H1 (cell line): Measurements from ENCODE around the gene NAA60. TPM values are rescaled to one million over a fixed set of nuclear protein-coding genes. Genes with fewer than 3 reads are reported as not detected.

ENCODE experiments used
- CTCF ChIA-PET: fragments of 300-600 bp; sonication (Branson Sonifier 250); formaldehyde crosslinking; loops from one replicate; lab custom pipeline; 2021; ENCODE audit not compliant: partially characterized antibody; lab: Charles Lee
- POLR2A ChIA-PET: fragments of 300-600 bp; sonication (Branson Sonifier 250); formaldehyde crosslinking; loops from one replicate; lab custom pipeline; 2021; ENCODE audit warnings: inconsistent platforms; ENCODE audit not compliant: partially characterized antibody; lab: Charles Lee
- DNase-seq, 2 experiments: peaks; one replicate each; pipeline versions ENCODE4 v3.0.0 to v3.0.0-alpha.2; 2010 to 2022; ENCODE audit warnings: low spot score in 2 of 2, low read depth in 1 of 2, mixed read lengths in 1 of 2
- FAIRE-seq: peaks from 2 replicates; lab custom pipeline; 2011; peaks lifted over from hg19 to GRCh38; lab: Jason Lieb, UNC
- H2AFZ ChIP-seq: 2 replicates; pipeline ENCODE4 v1.8.1; 2012; ENCODE audit warnings: low read length, inconsistent platforms
- H2AK5ac ChIP-seq: 2 replicates; pipeline ENCODE4 v1.6.1; 2013; ENCODE audit warnings: low read depth, low read length
- H2BK120ac ChIP-seq: replicated peaks from 2 replicates; pipeline ENCODE3; 2013; ENCODE audit warnings: low read depth, low read length, inconsistent platforms
- H2BK12ac ChIP-seq: 2 replicates; pipeline ENCODE4 v1.6.1; 2013; ENCODE audit warnings: low read depth, low read length
- H2BK15ac ChIP-seq: 2 replicates; pipeline ENCODE4 v1.6.1; 2013; ENCODE audit warnings: low read length
- H2BK20ac ChIP-seq: 2 replicates; pipeline ENCODE4 v1.6.1; 2013; ENCODE audit warnings: low read length
- H2BK5ac ChIP-seq: 2 replicates; pipeline ENCODE4 v1.6.1; 2013; ENCODE audit warnings: low read depth, low read length
- H3K14ac ChIP-seq: 2 replicates; pipeline ENCODE4 v1.6.1; 2013; ENCODE audit warnings: inconsistent platforms; ENCODE audit not compliant: insufficient read length
- H3K18ac ChIP-seq: 2 replicates; pipeline ENCODE4 v1.6.1; 2013; ENCODE audit warnings: low read length; ENCODE audit errors: extremely low read depth
- H3K23ac ChIP-seq: 2 replicates; pipeline ENCODE4 v1.6.1; 2013; ENCODE audit warnings: inconsistent platforms; ENCODE audit not compliant: insufficient read length
- H3K23me2 ChIP-seq: 2 replicates; pipeline ENCODE4 v1.6.1; 2013; ENCODE audit warnings: low read depth, low read length
- H3K27ac ChIP-seq: 2 replicates; pipeline ENCODE4 v1.6.1; 2011; ENCODE audit warnings: low read depth, low read length, inconsistent platforms
- H3K27me3 ChIP-seq, 4 experiments: replicated peaks in 1 of 4; 1 replicate in 1 of 4; 2 replicates in 3 of 4; pipeline versions ENCODE4 v1.6.1 to v1.8.1; 2011 to 2013; ENCODE audit warnings: low read length in 3 of 4, mild to moderate bottlenecking in 3 of 4, inconsistent platforms in 2 of 4, mixed read lengths in 2 of 4, moderate library complexity in 1 of 4; ENCODE audit not compliant: control insufficient read depth in 3 of 4, insufficient read depth in 3 of 4; ENCODE audit errors: extremely low read depth in 1 of 4
- H3K36me3 ChIP-seq, 4 experiments: 2 replicates each; pipeline versions ENCODE4 v1.6.1 to v1.8.1; 2011 to 2013; ENCODE audit warnings: mild to moderate bottlenecking in 4 of 4, low read length in 3 of 4, moderate library complexity in 2 of 4, control low read depth in 1 of 4, inconsistent platforms in 1 of 4; ENCODE audit not compliant: insufficient read depth in 4 of 4, control insufficient read depth in 2 of 4
- H3K4ac ChIP-seq: replicated peaks from 2 replicates; pipeline ENCODE3; 2013; ENCODE audit warnings: low read length, low read depth, mixed read lengths, inconsistent platforms; ENCODE audit not compliant: insufficient read length
- H3K4me1 ChIP-seq, 4 experiments: replicated peaks in 1 of 4; 1 replicate in 1 of 4; 2 replicates in 3 of 4; pipeline versions ENCODE4 v1.6.1 to v1.8.1; 2011 to 2013; ENCODE audit warnings: low read length in 3 of 4, inconsistent platforms in 2 of 4, mixed read lengths in 1 of 4; ENCODE audit not compliant: insufficient read depth in 4 of 4, control insufficient read depth in 3 of 4
- H3K4me2 ChIP-seq, 2 experiments: 2 replicates each; pipeline versions ENCODE4 v1.6.1 to v1.8.1; 2011 to 2013; ENCODE audit warnings: low read depth in 2 of 2, low read length in 2 of 2, control low read depth in 1 of 2, inconsistent platforms in 1 of 2, mild to moderate bottlenecking in 1 of 2; ENCODE audit not compliant: insufficient read depth in 1 of 2
- H3K4me3 ChIP-seq, 4 experiments: fragments of 200-600, 300-600 bp in 1 of 4; sonication (generic), shearing (Covaris generic), sonication (Bioruptor Twin) in 1 of 4; 2 replicates each; pipeline versions ENCODE4 v1.5.1 to v1.8.1; 2011 to 2016; ENCODE audit warnings: low read length in 4 of 4, low read depth in 3 of 4, control low read depth in 2 of 4, inconsistent platforms in 2 of 4, mild to moderate bottlenecking in 2 of 4, mixed read lengths in 1 of 4, moderate library complexity in 1 of 4; ENCODE audit not compliant: insufficient read depth in 2 of 4; ENCODE audit errors: extremely low read depth in 1 of 4
- H3K56ac ChIP-seq: replicated peaks from 2 replicates; pipeline ENCODE3; 2013; ENCODE audit warnings: low read depth, mild to moderate bottlenecking, mixed read lengths, low read length, inconsistent platforms; ENCODE audit not compliant: insufficient read length
- H3K79me1 ChIP-seq: 2 replicates; pipeline ENCODE4 v1.6.1; 2013; ENCODE audit warnings: low read depth, low read length, control low read depth
- H3K79me2 ChIP-seq, 2 experiments: 2 replicates each; pipeline versions ENCODE4 v1.6.1 to v1.8.1; 2012 to 2013; ENCODE audit warnings: low read length in 2 of 2, mild to moderate bottlenecking in 2 of 2, inconsistent platforms in 1 of 2; ENCODE audit not compliant: insufficient read depth in 2 of 2, control insufficient read depth in 1 of 2
- H3K9ac ChIP-seq, 4 experiments: replicated peaks in 1 of 4; 1 replicate in 1 of 4; 2 replicates in 3 of 4; pipeline versions ENCODE4 v1.6.1 to v1.8.1; 2011 to 2013; ENCODE audit warnings: low read depth in 3 of 4, low read length in 3 of 4, control low read depth in 2 of 4, mild to moderate bottlenecking in 2 of 4, moderate library complexity in 2 of 4, inconsistent platforms in 1 of 4; ENCODE audit errors: extremely low read depth in 1 of 4
- H3K9me3 ChIP-seq, 2 experiments: 2 replicates each; pipeline versions ENCODE4 v1.6.1 to v1.8.1; 2012 to 2013; ENCODE audit warnings: mild to moderate bottlenecking in 2 of 2, moderate library complexity in 2 of 2, control low read depth in 1 of 2, inconsistent platforms in 1 of 2, low read depth in 1 of 2, low read length in 1 of 2, mixed read lengths in 1 of 2; ENCODE audit not compliant: insufficient read depth in 2 of 2
- H4K20me1 ChIP-seq, 2 experiments: replicated peaks in 1 of 2; 2 replicates each; pipeline versions ENCODE3 to v1.8.1; 2011 to 2013; ENCODE audit warnings: inconsistent platforms in 2 of 2, low read length in 2 of 2, mild to moderate bottlenecking in 1 of 2; ENCODE audit not compliant: insufficient read depth in 2 of 2, control insufficient read depth in 1 of 2
- H4K5ac ChIP-seq: 2 replicates; pipeline ENCODE4 v1.6.1; 2013; ENCODE audit warnings: low read length, low read depth, mixed read lengths, inconsistent platforms; ENCODE audit not compliant: insufficient read length
- H4K8ac ChIP-seq: 2 replicates; pipeline ENCODE4 v1.8.0; 2013; ENCODE audit warnings: mild to moderate bottlenecking, moderate library complexity, low read length, inconsistent platforms; ENCODE audit not compliant: insufficient read depth; ENCODE audit errors: extremely low read depth
- H4K91ac ChIP-seq: replicated peaks from 2 replicates; pipeline ENCODE3; 2013; ENCODE audit warnings: low read length, mixed read lengths, inconsistent platforms; ENCODE audit not compliant: insufficient read length
- CHD1 ChIP-seq: IDR thresholded peaks from 2 replicates; pipeline ENCODE4 v1.6.1; 2012; ENCODE audit warnings: low read depth, low read length, improper control_type of control experiment
- CREB1 ChIP-seq: IDR thresholded peaks from 2 replicates; pipeline ENCODE4 v1.6.1; 2012; ENCODE audit warnings: inconsistent platforms
- JUND ChIP-seq: IDR thresholded peaks from 2 replicates; pipeline ENCODE4 v1.6.1; 2011; ENCODE audit warnings: mild to moderate bottlenecking, improper control_type of control experiment, low read length
- SP1 ChIP-seq: IDR thresholded peaks from 2 replicates; pipeline ENCODE4 v1.6.1; 2011; ENCODE audit warnings: low read depth, low read length
- WGBS, 2 experiments: shearing (Covaris generic) in 1 of 2; methylation state at CpG; one replicate each; pipeline versions ENCODE4 v1.1.6 to v1.1.7; 2013 to 2015; ENCODE audit warnings: low lambda C conversion rate in 2 of 2, mixed read lengths in 2 of 2, inconsistent platforms in 1 of 2, low coverage in 1 of 2, missing lambda C conversion rate in 1 of 2; ENCODE audit not compliant: insufficient replicate concordance in 2 of 2, insufficient coverage in 1 of 2, insufficient read length in 1 of 2; ENCODE audit errors: extremely low coverage in 1 of 2, missing lambda C conversion rate in 1 of 2; 5-methylcytosine and 5-hydroxymethylcytosine counted together
- polyA plus RNA-seq, 7 experiments: library from polyadenylated mRNA; depleted of rRNA in 3 of 7; stranded (reverse) in 5 of 7; unstranded in 2 of 7; fragments of >200 nt in 5 of 7; fragments of 200-250 nt in 2 of 7; gene quantifications; 1 replicate in 5 of 7; 2 replicates in 1 of 7; 4 replicates in 1 of 7; pipeline versions ENCODE4 v1.2.1 to v1.2.3, GENCODE V29; 2011 to 2013; ENCODE audit warnings: missing spikeins in 2 of 7, mixed read lengths in 2 of 7
- total RNA-seq: library from RNA; stranded (reverse); fragmentation: NEBNext Ultra II Directional; extraction: Animal tissue kit (Norgen Biotek cat#: 25700); gene quantifications from 2 replicates; pipeline ENCODE4 v1.2.1, GENCODE V29; 2021

The NAA60 gene
- total and polyA plus RNA-seq, 2 of the 8 experiments (the other 6 are each of a cell fraction or from before 2014, with no cell fraction given) = 34.1 to 47.6 TPM

GRCh38 chr16:3400446-3400778 is 43.1 kb upstream of the NAA60 start:
- ChIA-PET CTCF (interaction anchor here (0.5 kb wide), 1 partner anchor 55 kb away, joined by 3 read pairs; no protein-coding TSS in a partner anchor), POLR2A (interaction anchor here (0.6 to 3.1 kb wide), 10 partner anchors 10 to 145 kb away, joined by 3 to 14 read pairs (median 3); partner anchors contain the start of genes NAA60 and ZNF597)
- H3K23ac ChIP-seq = no peak overlapping the region
- peaks cover 0 to 2% (median 0%) of the 10 kb centered on the region in 4 experiments; a peak in 2 of 7 replicates for H3K4me1 ChIP-seq
- H3K9me3 ChIP-seq = peaks cover 8 to 18% of the 10 kb centered on the region in 2 experiments; a peak in 3 of 4 replicates
- TF ChIP-seq CREB1 = no peak
- no peak for TF ChIP-seq JUND
- no peak for TF ChIP-seq SP1
- TF ChIP-seq CHD1 = no peak
- no peak overlapping the region for H2BK20ac ChIP-seq
- H3K4ac ChIP-seq = peak overlapping the region; percentile 97
- H2AFZ ChIP-seq = peak overlapping the region; percentile 13; the same call in 1 of the 2 replicates
- H3K4me3 ChIP-seq = peak overlapping the region; percentile 86 to 89 (median 87)
- 2% methylated on average over 18 of the region's 18 CpGs; no CpG with 5 or more reads in 1 of the 2 experiments for WGBS, 2 experiments
- no peaks in the 10 kb centered on the region for H4K20me1 ChIP-seq
- no peak overlapping the region for H4K91ac ChIP-seq
- H3K14ac ChIP-seq = no peak overlapping the region
- no peak overlapping the region for H3K18ac ChIP-seq
- H3K27ac ChIP-seq = no peak overlapping the region
- H4K8ac ChIP-seq = peak overlapping the region; percentile 53; the same call in 1 of the 2 replicates
- DNase-seq = no peak
- H2BK120ac ChIP-seq = no peak overlapping the region
- H3K79me1 ChIP-seq = peaks cover 2% of the 10 kb centered on the region
- H3K36me3 ChIP-seq = peaks cover 6 to 41% (median 29%) of the 10 kb centered on the region in 4 experiments; a peak in 7 of 8 replicates
- peak overlapping the region; percentile 52; the same call in 1 of the 2 replicates for H2BK5ac ChIP-seq
- peak overlapping the region; percentile 75 to 85 (median 78) for H3K9ac ChIP-seq
- H2BK12ac ChIP-seq = no peak overlapping the region
- H2BK15ac ChIP-seq = no peak overlapping the region
- peaks cover 9% of the 10 kb centered on the region for H3K23me2 ChIP-seq
- FAIRE-seq = no peak
- H4K5ac ChIP-seq = no peak overlapping the region
- H3K27me3 ChIP-seq = no peaks in the 10 kb centered on the region
- H2AK5ac ChIP-seq = no peak overlapping the region
- H3K4me2 ChIP-seq = peak overlapping the region; percentile 68 to 89
- H3K56ac ChIP-seq = no peak overlapping the region
- H3K79me2 ChIP-seq = peaks cover 0 to 23% of the 10 kb centered on the region in 2 experiments; a peak in 2 of 4 replicates
